K562 (cell line): ENCODE results near the gene FCHSD1. TPM values are rescaled to one million over a fixed set of nuclear protein-coding genes. Genes with fewer than 3 reads are reported as not detected.

Experiments
- ATAC-seq: fragments of 200-7000 bp; cut with Tn5 transposase; 3 replicates; pipeline ENCODE4 v1.9.1; 2020; ENCODE audit warnings: moderate library complexity
- BruUV-seq: library from RNA; stranded (reverse); fragments of 400-500 nt; replicated peaks from 2 replicates; lab custom pipeline; 2021; lab: Mats Ljungman, UMichigan
- CTCF ChIA-PET: fragments of 300-600 bp; formaldehyde crosslinking; extraction: SDS; loops from one replicate; lab custom pipeline; 2021; ENCODE audit warnings: low intra/inter-chr PET ratio; lab: Yijun Ruan, JAX
- POLR2A ChIA-PET: fragments of 300-600, 350-650 bp; sonication (Branson Sonifier 250); formaldehyde crosslinking; extraction: SDS; loops from one replicate; lab custom pipeline; 2021; ENCODE audit warnings: antibody characterized with exemption, inconsistent platforms; lab: Yijun Ruan, JAX
- DNase-seq, 4 experiments: peaks; one replicate each; pipeline versions ENCODE4 v3.0.0 to v3.0.0-alpha.2; 2011 to 2018; ENCODE audit warnings: low spot score in 3 of 4, mixed read lengths in 3 of 4; ENCODE audit errors: extremely low read depth in 1 of 4
- FAIRE-seq: peaks from 2 replicates; lab custom pipeline; 2011; peaks lifted over from hg19 to GRCh38; lab: Jason Lieb, UNC
- H2AFZ ChIP-seq: 2 replicates; pipeline ENCODE4 v1.6.0; 2011; ENCODE audit warnings: low read depth, low read length, control low read depth, inconsistent platforms
- H3K27ac ChIP-seq: fragments of 200-600 bp; 3 replicates; pipeline ENCODE4 v1.8.0; 2011; ENCODE audit warnings: low read depth, mild to moderate bottlenecking, control low read depth, inconsistent platforms, low read length, moderate library complexity, mixed read lengths; ENCODE audit errors: extremely low read depth
- H3K27me3 ChIP-seq, 2 experiments: fragments of 300-600 bp in 1 of 2; 2 replicates in 1 of 2; 3 replicates in 1 of 2; pipeline versions ENCODE4 v1.6.0 to v1.8.0; 2011; ENCODE audit warnings: inconsistent platforms in 2 of 2, low read length in 2 of 2, mild to moderate bottlenecking in 1 of 2, mixed read lengths in 1 of 2, moderate library complexity in 1 of 2; ENCODE audit not compliant: control insufficient read depth in 2 of 2, insufficient read depth in 2 of 2
- H3K36me3 ChIP-seq: fragments of 300-600 bp; 3 replicates; pipeline ENCODE4 v1.8.0; 2011; ENCODE audit warnings: mild to moderate bottlenecking, low read length, inconsistent platforms; ENCODE audit not compliant: control insufficient read depth, insufficient read depth
- H3K4me1 ChIP-seq, 2 experiments: fragments of 200-600 bp in 1 of 2; replicated peaks in 1 of 2; 2 replicates in 1 of 2; 3 replicates in 1 of 2; pipeline versions ENCODE4 v1.5.1 to v1.8.0; 2011; ENCODE audit warnings: inconsistent platforms in 2 of 2, low read length in 2 of 2, mild to moderate bottlenecking in 1 of 2, mixed read lengths in 1 of 2, moderate library complexity in 1 of 2; ENCODE audit not compliant: control insufficient read depth in 2 of 2, insufficient read depth in 2 of 2
- H3K4me2 ChIP-seq: 2 replicates; pipeline ENCODE4 v1.6.1; 2011; ENCODE audit warnings: low read length, control low read depth, inconsistent platforms, mixed read lengths; ENCODE audit not compliant: insufficient read depth
- H3K4me3 ChIP-seq: fragments of 200-600 bp; sonication (generic), shearing (Covaris generic); 2 replicates; pipeline ENCODE4 v1.5.1; 2016; ENCODE audit warnings: control low read depth, inconsistent platforms
- H3K79me2 ChIP-seq: fragments of 200-600 bp; 3 replicates; pipeline ENCODE4 v1.8.0; 2011; ENCODE audit warnings: low read length, inconsistent platforms; ENCODE audit not compliant: control insufficient read depth, insufficient read depth
- H3K9ac ChIP-seq, 2 experiments: 2 replicates each; pipeline versions ENCODE4 v1.6.0 to v1.6.1; 2011; ENCODE audit warnings: low read depth in 2 of 2, low read length in 2 of 2, control low read depth in 1 of 2, inconsistent platforms in 1 of 2, mild to moderate bottlenecking in 1 of 2, mixed read lengths in 1 of 2; ENCODE audit not compliant: insufficient read depth in 1 of 2
- H3K9me1 ChIP-seq: one replicate; pipeline ENCODE4 v1.6.0; 2011; ENCODE audit warnings: inconsistent platforms, mild to moderate bottlenecking, low read length, moderate library complexity; ENCODE audit not compliant: control insufficient read depth, insufficient read depth
- H3K9me3 ChIP-seq: replicated peaks from 2 replicates; pipeline ENCODE4 v1.5.1; 2011; ENCODE audit warnings: low read depth, low read length, inconsistent platforms; ENCODE audit not compliant: control insufficient read depth, insufficient read depth
- H4K20me1 ChIP-seq: replicated peaks from 2 replicates; pipeline ENCODE4 v1.6.1; 2011; ENCODE audit warnings: low read length, inconsistent platforms, mixed read lengths; ENCODE audit not compliant: control insufficient read depth, insufficient read depth
- ATF4 ChIP-seq: fragments of 450-650 bp; formaldehyde crosslinking; IDR thresholded peaks from 2 replicates; pipeline ENCODE4 v1.4.0; 2022; ENCODE audit warnings: mild to moderate bottlenecking, moderate library complexity
- CBX1 ChIP-seq: sonication (generic); IDR thresholded peaks from 2 replicates; pipeline ENCODE4 v1.6.1; 2016; ENCODE audit warnings: antibody characterized with exemption, low read depth, mild to moderate bottlenecking
- MEIS2 ChIP-seq: fragments of 450-650 bp; IDR thresholded peaks from 2 replicates; pipeline ENCODE4 v1.6.1; 2014; ENCODE audit warnings: mild to moderate bottlenecking; ENCODE audit not compliant: partially characterized antibody
- RBM25 ChIP-seq: fragments of 200-400 bp; formaldehyde crosslinking; IDR thresholded peaks from 2 replicates; pipeline ENCODE4 v1.6.1; 2018; ENCODE audit warnings: low read length, low read depth, moderate library complexity; ENCODE audit not compliant: severe bottlenecking
- SRSF1 ChIP-seq: fragments of 200-400 bp; formaldehyde crosslinking; IDR thresholded peaks from 2 replicates; pipeline ENCODE4 v1.6.1; 2017; ENCODE audit warnings: mild to moderate bottlenecking, low read depth, low read length, moderate library complexity
- ZNF354B ChIP-seq: fragments of 250-450 bp; sonication (Bioruptor Pico); IDR thresholded peaks from 2 replicates; pipeline ENCODE4 v1.4.0; 2020
- ZNF609 ChIP-seq: sonication (generic); formaldehyde crosslinking; IDR thresholded peaks from 2 replicates; pipeline ENCODE4 v1.8.1; 2023; ENCODE audit warnings: missing genetic modification reagents, mild to moderate bottlenecking, borderline replicate concordance
- WGBS: fragments of 100-300 bp; shearing (Covaris generic); methylation state at CpG from one replicate; pipeline ENCODE4 v1.1.6; 2016; ENCODE audit warnings: low coverage, mixed read lengths; ENCODE audit not compliant: insufficient coverage; ENCODE audit errors: missing lambda C conversion rate; 5-methylcytosine and 5-hydroxymethylcytosine counted together
- in situ Hi-C: fragments of 300-500 bp; cut with MboI; formaldehyde crosslinking; loops from 4 replicates; pipeline ENCODE4 v1.15.0; 2018; ENCODE audit warnings: inconsistent platforms, mixed read lengths
- intact Hi-C: fragments of 100-400 bp; cut with micrococcal nuclease; formaldehyde crosslinking; loops from 2 replicates; pipeline ENCODE4 v1.14.2; 2022
- polyA plus RNA-seq, 8 experiments: library from polyadenylated mRNA; depleted of rRNA in 4 of 8; stranded (reverse) in 5 of 8; unstranded in 3 of 8; fragments of >200 nt; fragmentation: Nextera tagmentation in 2 of 8; fragmentation: Illumina TruSeq in 1 of 8; extraction: Ambion mirVana in 2 of 8; extraction: Trizol in 1 of 8; gene quantifications; 2 replicates each; pipeline versions ENCODE4 v1.2.1 to v1.2.3, GENCODE V29; 2011 to 2014; ENCODE audit warnings: inconsistent platforms in 1 of 8, missing spikeins in 1 of 8
- total RNA-seq, 7 experiments: library from RNA; depleted of rRNA in 6 of 7; stranded (reverse); fragments of >200 nt in 6 of 7; fragmentation: Illumina TruSeq in 2 of 7; extraction: Trizol in 2 of 7; gene quantifications; 2 replicates each; pipeline versions ENCODE4 v1.2.1 to v1.2.3, GENCODE V29; 2011 to 2021; ENCODE audit warnings: low replicate concordance in 1 of 7

FCHSD1 gene
- total and polyA plus RNA-seq, 9 of the 15 experiments (the other 6 are each of a cell fraction or from before 2014, with no cell fraction given): 0.35 to 37.5 (median 13.6) TPM

GRCh38 chr5:141597394-141597793 lies 53.8 kb downstream of the FCHSD1 start:
- H3K9me3 ChIP-seq: no peaks in the 10 kb centered on the region
- no peak overlapping the region for H2AFZ ChIP-seq
- H3K36me3 ChIP-seq: peaks cover 62% of the 10 kb centered on the region
- peaks cover 6 to 24% of the 10 kb centered on the region in 2 experiments; a peak in 3 of 5 replicates for H3K4me1 ChIP-seq
- CTCF ChIA-PET: interaction anchor here (1.2 kb wide), 1 partner anchor 22 kb away, joined by 3 read pairs; no protein-coding TSS in a partner anchor
- TF ChIP-seq RBM25: peak; percentile 14
- no peak for TF ChIP-seq ZNF354B (CRISPR knock-in tag)
- peak; percentile 32 for TF ChIP-seq MEIS2
- TF ChIP-seq, all 486 proteins: peak for 2
- Histone ChIP-seq H3K4me3 (no peak overlapping the region), H3K27me3 (no peaks in the 10 kb centered on the region), H3K79me2 (peaks cover 97% of the 10 kb centered on the region), H3K4me2 (no peak overlapping the region), H3K9ac (no peak overlapping the region), H4K20me1 (0 out of 2 replicates have a peak, but pooled peaks cover 7% of the 10 kb centered on the region), H3K27ac (peak overlapping the region; percentile 29), H3K9me1 (no peaks in the 10 kb centered on the region)
- DNase-seq (no peak), ATAC-seq (0 out of 3 replicates have a peak, but pooled peaks have one; percentile 9), FAIRE-seq (no peak)
- 70% methylated on average over 2 of the region's 2 CpGs for WGBS
- BruUV-seq: no TSS peak
- POLR2A ChIA-PET: interaction anchor here (0.6 to 3.1 kb wide), 5 partner anchors 9 to 534 kb away, joined by 4 to 16 read pairs (median 7); partner anchors contain the start of gene DIAPH1
- in situ Hi-C loops: no loop called here
- intact Hi-C loops: no loop called here

- FAIRE-seq: no peak
Measured at GRCh38 chr5:141596867-141597266, 54.4 kb downstream of the FCHSD1 start.

More at GRCh38 chr5:141596867-141597266, 54.4 kb downstream of the FCHSD1 start:
- TF ChIP-seq ZNF609 (CRISPR knock-in tag): no peak
- no peak for TF ChIP-seq SRSF1
- no peak for TF ChIP-seq ATF4
- no peak for TF ChIP-seq CBX1
- CTCF ChIA-PET: interaction anchor here (1.2 kb wide), 1 partner anchor 23 kb away, joined by 3 read pairs; no protein-coding TSS in a partner anchor
- POLR2A ChIA-PET: interaction anchor here (1.4 to 3.1 kb wide), 4 partner anchors 9 to 22 kb away, joined by 5 to 16 read pairs (median 10); partner anchors contain the start of gene DIAPH1
- Histone ChIP-seq H3K9me3 (no peaks in the 10 kb centered on the region), H3K4me1 (peaks cover 6 to 22% of the 10 kb centered on the region in 2 experiments; a peak in 3 of 5 replicates), H3K9me1 (no peaks in the 10 kb centered on the region), H3K27ac (peak overlapping the region; percentile 26; the same call in 1 of the 3 replicates), H3K27me3 (no peaks in the 10 kb centered on the region), H3K4me3 (no peak overlapping the region), H3K4me2 (no peak overlapping the region), H4K20me1 (0 out of 2 replicates have a peak, but pooled peaks cover 7% of the 10 kb centered on the region), H3K79me2 (peaks cover 97% of the 10 kb centered on the region), H3K36me3 (peaks cover 62% of the 10 kb centered on the region), H3K9ac (no peak overlapping the region), H2AFZ (no peak overlapping the region)
- 100% methylated on average over 1 of the region's 1 CpG for WGBS
- no TSS peak for BruUV-seq
- no peak for DNase-seq
- in situ Hi-C loops (no loop called here), intact Hi-C loops (no loop called here)
- ATAC-seq: no peak
